GM21723 (cell line): ENCODE measurements around the gene EXOSC3.
A peak's percentile ranks its signal among the peaks of the same experiment; 100 is the strongest.
"Not testable (repeated sequence)": the region's sequence is repeated elsewhere in the genome, so short reads cannot be mapped to it uniquely, and the experiment has no call there.

Experiments
- ATAC-seq: cut with Tn5 transposase; IDR thresholded peaks from one replicate; pipeline ENCODE4 v1.9.1; 2021; ENCODE audit warnings: mild to moderate bottlenecking, moderate library complexity; ENCODE audit not compliant: unreplicated experiment

EXOSC3 gene

GRCh38 chr9:37776328-37776727 is 8.5 kb downstream of the EXOSC3 start:
- no peak for ATAC-seq

DNA sequence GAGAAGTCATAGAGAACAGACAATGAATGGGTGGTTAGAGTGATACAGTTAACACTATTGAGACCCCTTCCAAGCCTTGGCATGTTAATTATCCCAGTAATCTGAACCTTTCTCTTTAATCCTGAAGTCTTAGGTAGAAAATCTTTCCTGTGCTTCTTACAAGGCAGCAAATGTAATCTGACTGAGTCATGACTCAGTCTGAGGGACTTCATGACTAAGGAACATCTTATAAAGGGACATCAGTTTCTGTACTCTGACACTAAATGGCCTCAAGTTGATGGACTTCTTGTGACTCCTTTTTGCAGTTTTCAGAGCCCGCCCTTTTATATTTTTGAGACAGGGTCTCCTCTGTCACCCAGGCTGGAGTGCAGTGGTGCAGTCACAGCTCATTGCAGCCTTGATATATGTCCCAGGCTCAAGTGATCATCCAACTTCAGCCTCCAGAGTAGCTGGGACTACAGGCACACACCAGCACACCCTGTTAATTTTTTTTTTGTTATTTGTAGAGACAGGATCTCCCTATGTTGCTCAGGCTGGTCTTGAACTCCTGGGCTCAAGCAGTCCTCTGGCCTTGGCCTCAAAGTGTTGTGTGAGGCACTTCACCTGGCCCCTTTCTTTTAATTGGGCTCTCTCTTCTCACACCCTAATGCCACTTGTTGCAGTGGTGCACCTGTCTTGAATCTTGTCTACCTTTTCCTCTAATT is 9.5 kb downstream of the EXOSC3 start:
- no peak for ATAC-seq

GRCh38 chr9:37769995-37770394 is 14.9 kb downstream of the EXOSC3 start:
- no peak for ATAC-seq

DNA sequence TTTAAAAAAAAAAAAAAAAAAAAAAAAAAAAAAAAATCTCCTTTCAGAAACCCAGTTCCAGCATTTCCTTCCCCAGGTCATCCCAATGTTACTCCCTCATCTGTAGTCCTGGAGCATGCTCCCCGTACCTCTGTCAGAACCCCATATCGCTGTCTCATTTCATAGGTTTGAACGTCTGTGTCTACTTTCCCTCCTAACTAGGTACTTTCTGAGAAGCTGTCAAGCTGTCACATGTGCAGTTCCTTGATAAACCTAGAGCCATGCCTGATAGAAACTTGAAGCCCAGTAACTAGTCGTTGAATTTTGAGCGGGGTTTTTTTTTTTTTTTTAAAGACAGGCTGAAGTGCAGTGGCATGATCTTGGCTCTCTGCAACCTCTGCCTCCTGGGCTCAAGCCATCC is 15.6 kb downstream of the EXOSC3 start:
- ATAC-seq = no peak

- ATAC-seq = not testable (repeated sequence)
Observed at GRCh38 chr9:37765263-37765662, 19.6 kb downstream of the EXOSC3 start.

DNA sequence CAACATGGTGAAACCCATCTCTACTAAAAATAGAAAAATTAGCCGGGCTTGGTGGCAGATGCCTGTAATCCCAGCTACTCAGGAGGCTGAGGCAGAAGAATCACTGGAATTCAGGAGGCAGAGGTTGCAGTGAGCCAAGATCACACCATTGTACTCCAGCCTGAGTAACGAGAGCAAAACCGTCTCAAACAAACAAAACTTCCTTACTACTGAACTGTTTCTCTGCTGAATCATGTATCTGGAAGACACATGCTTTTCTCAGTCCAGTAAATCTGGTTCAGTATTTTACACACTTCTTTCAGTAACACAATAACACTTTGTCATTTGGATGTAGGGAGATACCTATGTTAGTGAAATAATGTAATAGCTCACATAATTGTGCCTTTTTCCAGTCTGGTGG is 23.4 kb downstream of the EXOSC3 start:
- ATAC-seq = no peak

DNA sequence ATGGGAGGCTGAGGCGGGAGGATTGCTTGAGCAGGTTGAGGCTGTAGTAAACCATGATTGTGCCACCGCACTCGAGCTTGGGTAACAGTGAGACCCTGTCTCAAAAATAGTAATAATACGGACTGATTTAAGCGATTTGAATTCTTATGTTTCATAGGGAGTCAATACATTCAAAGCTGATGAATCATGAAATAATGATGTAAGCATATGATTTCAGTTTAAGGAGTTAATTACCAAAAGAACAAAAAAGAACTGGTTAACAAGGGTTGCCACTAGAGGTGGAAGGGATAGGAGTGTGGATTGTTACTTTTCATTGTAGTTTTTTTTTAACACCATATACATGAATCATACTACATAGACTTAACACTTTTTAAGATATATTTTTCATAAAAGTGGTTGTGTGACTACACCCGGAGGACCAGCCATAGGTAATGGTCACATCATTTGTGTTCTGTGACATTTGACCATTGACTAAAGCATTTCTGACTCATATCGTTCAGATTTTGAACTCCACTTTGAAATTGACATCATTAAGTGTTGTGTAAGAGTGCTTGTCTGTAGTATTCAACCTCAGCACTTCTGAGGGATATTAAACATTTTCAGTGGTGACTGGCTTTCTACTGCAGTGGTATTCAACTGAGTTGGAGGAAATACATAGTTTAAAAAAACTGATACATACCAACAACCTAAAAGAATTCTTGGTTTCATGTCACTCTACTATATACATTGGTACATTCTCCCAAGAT is 24.3 kb downstream of the EXOSC3 start:
- ATAC-seq = no peak

DNA sequence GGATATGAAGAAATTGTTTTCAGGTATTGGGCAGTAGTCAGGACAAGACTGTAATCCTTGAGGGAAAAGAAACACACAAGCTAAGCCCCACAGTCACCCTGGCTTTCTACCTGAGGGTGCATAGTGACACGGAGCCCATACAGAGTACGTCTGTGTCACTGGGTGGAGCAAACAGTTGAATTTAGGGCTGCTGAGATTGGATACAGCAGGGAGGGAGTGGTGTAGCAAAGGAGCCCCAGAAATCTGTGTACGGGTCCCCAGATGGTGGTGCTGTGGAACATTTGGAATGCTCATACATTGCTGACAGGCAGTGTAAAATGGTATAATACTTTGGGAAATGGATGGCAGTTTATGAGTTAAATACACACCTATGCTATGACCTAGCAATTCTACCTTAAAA is 26.1 kb downstream of the EXOSC3 start:
- no peak for ATAC-seq

- peak; percentile 93 for ATAC-seq
Observed at GRCh38 chr9:37753489-37754190, 31.2 kb downstream of the EXOSC3 start, which contains the start of gene TRMT10B. TRMT10B (plus strand) TSS chr9:37753805; CDS start chr9:37761932, 8,127 bp downstream.

- no peak for ATAC-seq
Observed at GRCh38 chr9:37752642-37753488, 32.0 kb downstream of the EXOSC3 start.

DNA sequence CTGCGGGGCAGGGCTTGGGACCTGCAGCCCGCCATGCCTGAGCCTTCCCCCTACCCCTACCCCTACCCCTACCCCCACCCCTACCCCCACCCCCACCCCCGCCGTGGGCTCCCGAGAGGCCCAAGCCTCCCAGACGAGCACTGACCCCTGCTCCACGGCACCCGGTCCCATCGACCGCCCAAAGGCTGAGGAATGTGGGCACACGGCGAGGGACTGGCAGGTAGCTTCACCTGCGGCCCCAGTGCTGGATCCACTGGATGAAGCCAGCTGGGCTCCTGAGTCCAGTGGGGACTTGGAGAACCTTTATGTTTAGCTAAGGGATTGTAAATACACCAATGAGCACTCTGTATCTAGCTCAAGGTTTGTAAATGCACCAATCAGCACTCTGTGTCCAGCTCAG is 32.8 kb downstream of the EXOSC3 start:
- not testable (repeated sequence) for ATAC-seq

DNA sequence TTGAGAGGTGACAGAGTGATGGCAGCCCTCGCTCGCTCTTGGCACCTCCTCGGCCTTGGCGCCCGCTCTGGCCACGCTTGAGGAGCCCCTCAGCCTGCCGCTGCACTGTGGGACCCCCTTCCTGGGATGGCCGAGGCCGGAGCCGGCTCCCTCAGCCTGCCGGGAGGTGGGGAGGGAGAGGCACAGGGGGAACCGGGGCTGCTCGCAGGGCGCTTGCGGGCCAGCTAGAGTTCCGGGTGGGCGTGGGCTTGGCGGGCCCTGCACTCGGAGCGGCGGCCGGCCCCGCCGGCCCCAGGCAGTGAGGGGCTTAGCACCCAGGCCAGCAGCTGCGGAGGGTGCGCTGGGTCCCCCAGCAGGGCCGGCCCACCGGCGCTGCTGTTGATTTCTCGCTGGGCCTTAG is 33.2 kb downstream of the EXOSC3 start:
- ATAC-seq = not testable (repeated sequence)

DNA sequence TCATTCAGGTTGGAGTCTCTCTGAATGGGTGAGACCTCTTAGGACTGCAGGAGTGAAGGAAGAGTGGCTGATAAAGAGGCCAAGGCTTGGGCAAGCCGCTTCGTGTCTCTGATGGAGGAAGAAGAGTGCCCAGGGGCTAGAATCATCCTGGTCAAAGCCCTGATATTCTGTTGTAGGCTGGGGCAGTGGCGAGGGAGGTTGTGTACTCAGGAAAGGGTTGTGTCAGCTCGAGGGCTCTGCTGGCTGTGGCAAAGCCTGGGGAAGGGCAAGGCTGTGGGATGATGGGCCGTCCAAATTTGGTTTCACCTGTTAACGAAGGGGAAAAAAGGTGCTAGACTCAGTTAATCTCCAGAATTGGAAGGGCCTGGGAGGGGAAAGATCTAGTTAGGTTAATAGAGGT is 33.7 kb downstream of the EXOSC3 start:
- no peak for ATAC-seq

- ATAC-seq = no peak
Observed at GRCh38 chr9:37749129-37749528, 35.7 kb downstream of the EXOSC3 start.

- peak; percentile 83 for ATAC-seq
Observed at GRCh38 chr9:37747271-37747753, 37.6 kb downstream of the EXOSC3 start.

- ATAC-seq = no peak
Observed at GRCh38 chr9:37746448-37747270, 38.2 kb downstream of the EXOSC3 start.

- ATAC-seq = no peak
Observed at GRCh38 chr9:37745970-37746369, 38.9 kb downstream of the EXOSC3 start.

GRCh38 chr9:37740631-37741328 is 44.1 kb downstream of the EXOSC3 start:
- no peak for ATAC-seq

DNA sequence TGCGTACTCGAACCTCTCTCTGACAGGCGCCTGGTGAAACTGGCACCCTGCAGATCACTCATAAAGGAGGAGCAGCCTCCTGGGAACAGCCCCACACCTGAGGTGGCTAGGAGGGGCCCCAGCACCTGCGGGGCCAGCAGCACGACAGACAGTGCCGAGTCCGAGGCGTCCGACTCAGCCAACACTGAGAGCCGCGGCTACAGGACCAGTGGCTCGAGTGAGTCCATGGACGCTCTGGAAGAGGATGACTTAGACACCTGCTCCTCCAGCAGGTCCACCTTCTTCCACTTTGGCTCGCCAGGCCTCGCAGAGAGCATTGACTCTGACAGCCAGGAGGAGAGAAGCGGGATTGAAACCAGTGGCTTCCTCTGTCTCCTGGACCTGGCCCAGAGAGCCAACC is 44.7 kb downstream of the EXOSC3 start:
- ATAC-seq = no peak
